GM21619 (cell line): ENCODE data around the gene C17orf107.
"Not testable (repeated sequence)": the region's sequence is repeated elsewhere in the genome, so short reads cannot be mapped to it uniquely, and the experiment has no call there.

ENCODE experiments used
- ATAC-seq: cut with Tn5 transposase; IDR thresholded peaks from one replicate; pipeline ENCODE4 v1.9.1; 2021; ENCODE audit not compliant: unreplicated experiment

The C17orf107 gene

GRCh38 chr17:4900231-4901107 is 1.1 kb downstream of the C17orf107 start:
- no peak for ATAC-seq

GRCh38 chr17:4901108-4901647 is 1.8 kb downstream of the C17orf107 start:
- ATAC-seq, result no peak

- no peak for ATAC-seq
Measured at GRCh38 chr17:4901648-4902344, 2.5 kb downstream of the C17orf107 start.

GRCh38 chr17:4902540-4902939 is 3.2 kb downstream of the C17orf107 start:
- ATAC-seq, result no peak

GRCh38 chr17:4903051-4903818 is 3.9 kb downstream of the C17orf107 start, which contains the start of gene CHRNE:
Gene CHRNE (minus strand): TSS chr17:4903098. CDS start chr17:4903063, 35 bp downstream.
- ATAC-seq, result no peak

GRCh38 chr17:4906642-4907041 is 7.3 kb downstream of the C17orf107 start:
- ATAC-seq, result not testable (repeated sequence)

GRCh38 chr17:4908301-4908700 is 9.0 kb downstream of the C17orf107 start:
- ATAC-seq, result no peak

GRCh38 chr17:4908711-4909496 is 9.6 kb downstream of the C17orf107 start:
- no peak for ATAC-seq

GRCh38 chr17:4913994-4914393 is 14.7 kb downstream of the C17orf107 start:
- no peak for ATAC-seq

- ATAC-seq, result not testable (repeated sequence)
Measured at GRCh38 chr17:4914551-4914950, 15.2 kb downstream of the C17orf107 start.

- no peak for ATAC-seq
Measured at GRCh38 chr17:4919511-4920047, 20.2 kb downstream of the C17orf107 start.

- ATAC-seq, result no peak
Measured at GRCh38 chr17:4920351-4921048, 21.2 kb downstream of the C17orf107 start.

- no peak for ATAC-seq
Measured at GRCh38 chr17:4921320-4921719, 22.0 kb downstream of the C17orf107 start.

- ATAC-seq, result not testable (repeated sequence)
Measured at GRCh38 chr17:4926577-4927335, 27.4 kb downstream of the C17orf107 start.

- ATAC-seq, result no peak
Measured at GRCh38 chr17:4928881-4929280, 29.5 kb downstream of the C17orf107 start.

- no peak for ATAC-seq
Measured at GRCh38 chr17:4931963-4932362, 32.6 kb downstream of the C17orf107 start, which contains the start of gene GP1BA. Gene GP1BA (plus strand): TSS chr17:4932277. CDS start chr17:4932605, 328 bp downstream.

- no peak for ATAC-seq
Measured at GRCh38 chr17:4932756-4933155, 33.4 kb downstream of the C17orf107 start.

- ATAC-seq, result no peak
Measured at GRCh38 chr17:4933646-4934045, 34.3 kb downstream of the C17orf107 start.
